Glomerular endothelial cell (primary cell): ENCODE data around the gene LSM10. TPM values are rescaled to one million over a fixed set of nuclear protein-coding genes. Genes with fewer than 3 reads are reported as not detected.
A peak's percentile ranks its signal among the peaks of the same experiment; 100 is the strongest.

Source experiments
- DNase-seq: peaks from one replicate; pipeline ENCODE4 v3.0.0-alpha.2; 2011; ENCODE audit warnings: low read depth, low spot score; ENCODE audit errors: extremely low read depth
- total RNA-seq: library from RNA; depleted of rRNA; stranded (reverse); fragments of >200 nt; gene quantifications from 2 replicates; pipeline ENCODE4 v1.2.3, GENCODE V29; 2015

The LSM10 gene
- total RNA-seq = 29.1 and 29.8 TPM in 2 replicates

GRCh38 chr1:36397378-36398230, at the start of gene LSM10:
Gene LSM10 (minus strand): TSS chr1:36397908. CDS start chr1:36394129, 3,779 bp downstream.
- DNase-seq = no peak

- no peak for DNase-seq
Observed at GRCh38 chr1:36447450-36447849, 49.7 kb upstream of the LSM10 start.

- DNase-seq = no peak
Observed at GRCh38 chr1:36446746-36447145, 49.0 kb upstream of the LSM10 start.

- no peak for DNase-seq
Observed at GRCh38 chr1:36446271-36446670, 48.6 kb upstream of the LSM10 start.

- no peak for DNase-seq
Observed at GRCh38 chr1:36443297-36443696, 45.6 kb upstream of the LSM10 start.

- DNase-seq = no peak
Observed at GRCh38 chr1:36442337-36442736, 44.6 kb upstream of the LSM10 start.

- no peak for DNase-seq
Observed at GRCh38 chr1:36440646-36441045, 42.9 kb upstream of the LSM10 start.

GRCh38 chr1:36440044-36440443, 42.3 kb upstream of the LSM10 start:
- DNase-seq = no peak

GRCh38 chr1:36438715-36439114, 41.0 kb upstream of the LSM10 start:
- no peak for DNase-seq

- no peak for DNase-seq
Observed at GRCh38 chr1:36436821-36437220, 39.1 kb upstream of the LSM10 start.

GRCh38 chr1:36433102-36433501, 35.4 kb upstream of the LSM10 start:
- DNase-seq = no peak

- no peak for DNase-seq
Observed at GRCh38 chr1:36432616-36433015, 34.9 kb upstream of the LSM10 start.

- no peak for DNase-seq
Observed at GRCh38 chr1:36425791-36426190, 28.1 kb upstream of the LSM10 start.

GRCh38 chr1:36421649-36422048, 23.9 kb upstream of the LSM10 start:
- DNase-seq = no peak

- DNase-seq = peak; percentile 44
Observed at GRCh38 chr1:36420836-36421317, 23.2 kb upstream of the LSM10 start.

GRCh38 chr1:36420409-36420808, 22.7 kb upstream of the LSM10 start:
- no peak for DNase-seq

- no peak for DNase-seq
Observed at GRCh38 chr1:36419569-36419968, 21.9 kb upstream of the LSM10 start.

GRCh38 chr1:36419140-36419539, 21.4 kb upstream of the LSM10 start:
- DNase-seq = no peak

- DNase-seq = no peak
Observed at GRCh38 chr1:36417931-36418330, 20.2 kb upstream of the LSM10 start.

- DNase-seq = no peak
Observed at GRCh38 chr1:36415661-36416326, 18.1 kb upstream of the LSM10 start.

- DNase-seq = no peak
Observed at GRCh38 chr1:36414384-36414783, 16.7 kb upstream of the LSM10 start.
